ENCODE measurements around the gene MIPOL1. TPM values are rescaled to one million over a fixed set of nuclear protein-coding genes. Genes with fewer than 3 reads are reported as not detected.

The MIPOL1 gene
- total and polyA plus RNA-seq, 9 of the 15 experiments (the other 6 are each of a cell fraction or from before 2014, with no cell fraction given), result 6.7 to 21.9 (median 12.4) TPM

GRCh38 chr14:37274652-37275051 is 76.9 kb downstream of the MIPOL1 start:
- WGBS (ENCODE audit: insufficient coverage, low coverage, missing lambda C conversion rate), result 68% methylated on average over 1 of the region's 1 CpG
- H3K9me1 ChIP-seq (ENCODE audit: control insufficient read depth, insufficient read depth, low read length), result no peaks in the 10 kb centered on the region
- no peaks in the 10 kb centered on the region for H3K4me1 ChIP-seq (replicated peaks in 1 of 2; ENCODE audit: control insufficient read depth in 2 of 2, insufficient read depth in 2 of 2, low read length in 2 of 2)
- no peak overlapping the region for H2AFZ ChIP-seq (ENCODE audit: low read depth, low read length)
- CTCF ChIA-PET (ENCODE audit: low intra/inter-chr PET ratio), result no interaction called here
- DNase-seq (ENCODE audit: extremely low read depth in 1 of 4, low spot score in 3 of 4), result no peak
- in situ Hi-C loops (cut with MboI), result loop anchor here (25.0 kb wide), 1 partner anchor 313 kb away; the partner anchor contains the start of genes FOXA1 and TTC6
- no TSS peak for BruUV-seq (replicated peaks)
- ATAC-seq, result no peak
- H3K9me3 ChIP-seq (replicated peaks; ENCODE audit: control insufficient read depth, insufficient read depth, low read depth, low read length), result no peaks in the 10 kb centered on the region
- intact Hi-C loops (cut with micrococcal nuclease), result no loop called here
- no peaks in the 10 kb centered on the region for H3K79me2 ChIP-seq (ENCODE audit: control insufficient read depth, insufficient read depth, low read length)
- no peak overlapping the region for H3K4me2 ChIP-seq (ENCODE audit: insufficient read depth, low read length)
- H3K36me3 ChIP-seq (ENCODE audit: control insufficient read depth, insufficient read depth, low read length), result no peaks in the 10 kb centered on the region
- H3K4me3 ChIP-seq, result no peak overlapping the region
- no peak overlapping the region for H3K27ac ChIP-seq (ENCODE audit: extremely low read depth, low read depth, low read length)
- no peaks in the 10 kb centered on the region for H4K20me1 ChIP-seq (replicated peaks; ENCODE audit: control insufficient read depth, insufficient read depth, low read length)
- no peak overlapping the region for H3K9ac ChIP-seq (ENCODE audit: insufficient read depth in 1 of 2, low read depth in 2 of 2, low read length in 2 of 2)
- no peaks in the 10 kb centered on the region for H3K27me3 ChIP-seq (ENCODE audit: control insufficient read depth in 2 of 2, insufficient read depth in 2 of 2, low read length in 2 of 2)
- TF ChIP-seq ATF3 (IDR thresholded peaks at IDR 0.05), result peak; percentile 29; the same call in 1 of the 2 replicates
- no peak for TF ChIP-seq ATF3 (CRISPR knock-in tag; conservative IDR thresholded peaks at IDR 0.05)
- no peak for TF ChIP-seq HNRNPL (IDR thresholded peaks at IDR 0.05; ENCODE audit: low read depth, low read length)
- TF ChIP-seq RREB1 (CRISPR knock-in tag; IDR thresholded peaks at IDR 0.05), result no peak
- TF ChIP-seq ZBTB9 (CRISPR knock-in tag; IDR thresholded peaks at IDR 0.05), result no peak
- TF ChIP-seq ESRRB (CRISPR knock-in tag; IDR thresholded peaks at IDR 0.05; ENCODE audit: borderline replicate concordance), result no peak
- no peak for TF ChIP-seq E2F4 (CRISPR knock-in tag; IDR thresholded peaks at IDR 0.05; ENCODE audit: low read depth)
- no peak for TF ChIP-seq MYNN (IDR thresholded peaks at IDR 0.05)
- no peak for TF ChIP-seq MYNN (CRISPR knock-in tag; IDR thresholded peaks at IDR 0.05)
- no peak for FAIRE-seq
- POLR2A ChIA-PET, result interaction anchor here (0.6 kb wide), 1 partner anchor 593 kb away, joined by 3 read pairs; no protein-coding TSS in a partner anchor

All from K562 (cell line).